Adrenal gland (tissue), 12 donors: Measurements from ENCODE around the gene FOSL2. TPM values are rescaled to one million over a fixed set of nuclear protein-coding genes. Genes with fewer than 3 reads are reported as not detected.

Experiments used
- DNase-seq, 7 donors: peaks; one replicate each; pipeline ENCODE4 v3.0.0-alpha.2; 2019 to 2020
- H3K27ac ChIP-seq, 5 donors: fragments of 200-600 bp; sonication (generic) in 4 of 5; 1 replicate in 3 of 5; 2 replicates in 2 of 5; pipeline versions ENCODE4 v1.5.1 to v1.8.0; 2016 to 2020; ENCODE audit warnings: mild to moderate bottlenecking in 1 of 5
- H3K27me3 ChIP-seq: fragments of 200-600 bp; 2 replicates; pipeline ENCODE4 v1.8.0; 2021
- H3K36me3 ChIP-seq, 2 donors: fragments of 200-600 bp; replicated peaks in 1 of 2; 1 replicate in 1 of 2; 2 replicates in 1 of 2; pipeline versions ENCODE4 v1.5.1 to v1.8.0; 2018 to 2022
- H3K4me1 ChIP-seq, 2 donors: fragments of 200-600 bp; replicated peaks in 1 of 2; 1 replicate in 1 of 2; 2 replicates in 1 of 2; pipeline versions ENCODE4 v1.5.1 to v1.8.0; 2018 to 2021
- H3K4me3 ChIP-seq, 4 donors: fragments of 200-600 bp; sonication (generic) in 3 of 4; one replicate each; pipeline ENCODE4 v1.5.1; 2016 to 2018
- H3K9me3 ChIP-seq, 3 donors: fragments of 200-600 bp; sonication (generic) in 1 of 3; replicated peaks in 1 of 3; 1 replicate in 2 of 3; 2 replicates in 1 of 3; pipeline versions ENCODE4 v1.5.1 to v1.8.0; 2016 to 2021
- CTCF ChIP-seq, 6 experiments: fragments of 450-650 bp in 4 of 6; fragments of 200-600 bp in 2 of 6; sonication (generic) in 1 of 6; IDR thresholded peaks; 1 replicate in 5 of 6; 2 replicates in 1 of 6; pipeline versions ENCODE4 v1.5.1 to v1.8.0; 2016 to 2021; ENCODE audit warnings: antibody characterized with exemption in 6 of 6, mild to moderate bottlenecking in 2 of 6, moderate library complexity in 1 of 6
- POLR2A ChIP-seq, 2 donors: fragments of 450-650 bp; IDR thresholded peaks; one replicate each; pipeline ENCODE4 v1.6.1; 2017; ENCODE audit warnings: antibody characterized with exemption in 2 of 2, mild to moderate bottlenecking in 2 of 2, moderate library complexity in 1 of 2
- WGBS, 4 donors: extraction: QIAGEN DNeasy Blood & Tissue Kit in 2 of 4; methylation state at CpG; one replicate each; pipeline versions ENCODE4 v1.1.5 to v1.1.7; 2013 to 2017; 5-methylcytosine and 5-hydroxymethylcytosine counted together
- intact Hi-C, 2 donors: fragments of 100-400 bp; cut with DNase I; formaldehyde crosslinking; loops; one replicate each; pipeline versions ENCODE4 v1.14.1 to v1.15.0; 2022 to 2023
- polyA plus RNA-seq, 3 donors: library from polyadenylated mRNA; stranded (reverse); fragments of 200-250 nt in 2 of 3; fragments of 350-450 nt in 1 of 3; fragmentation: Illumina TruSeq in 1 of 3; extraction: RNeasy Lipid Tissue Mini Kit (QIAGEN cat#74804) in 1 of 3; gene quantifications; one replicate each; pipeline ENCODE4 v1.2.3, GENCODE V29; 2013 to 2014
- total RNA-seq, 9 donors: library from RNA; depleted of rRNA in 4 of 9; stranded (reverse); fragments of >200 nt in 4 of 9; fragments of 120-200 nt in 1 of 9; fragmentation: NEBNext Ultra II Directional in 1 of 9; extraction: Animal tissue kit (Norgen Biotek cat#: 25700) in 1 of 9; gene quantifications; one replicate each; pipeline versions ENCODE4 v1.1.0 to v1.2.4, GENCODE V29; 2013 to 2023
- donor health status: healthy with polysubstance abuse.
- donor health status: Bipolar disorder and iron deficiency.
- donor health status: DM: yes; HTN: yes; CAD: no.
- donor health status: DM: no; HTN: no; CAD: no.
- donor health status: DM: no; HTN: no; CAD: no.
- donor health status: DM: yes; HTN: yes; CAD: no.

FOSL2 gene
- total and polyA plus RNA-seq, 12 donors, result 66.9 to 760 (median 413) TPM

GRCh38 chr2:28389399-28390240 is 3.0 kb upstream of the FOSL2 start:
- no peak for DNase-seq
- no peaks in the 10 kb centered on the region for H3K36me3 ChIP-seq
- 25 to 81% (median 50%) methylated on average over 5 to 17 of the region's 17 CpGs for WGBS, 4 donors
- H3K9me3 ChIP-seq, result no peaks in the 10 kb centered on the region
- TF ChIP-seq POLR2A (IDR thresholded peaks at IDR 0.05) (no peak), CTCF (IDR thresholded peaks at IDR 0.05) (no peak)
- peak overlapping the region; percentile 94 to 100 (median 98) for H3K27ac ChIP-seq
- H3K4me1 ChIP-seq, result peaks cover under 1 to 14% of the 10 kb centered on the region in 2 donors
- peak overlapping the region in 2 of 4 donors; percentile 42 to 90 for H3K4me3 ChIP-seq
- intact Hi-C loops, result loop anchor here (5.0 to 10.0 kb wide), 3 partner anchors 432 to 685 kb away; partner anchors contain the start of gene MRPL33 (in 1 of the 2)
- H3K27me3 ChIP-seq, result no peaks in the 10 kb centered on the region

- Histone ChIP-seq H3K4me1 (peaks cover 4 to 14% of the 10 kb centered on the region in 2 donors), H3K27ac (peak overlapping the region; percentile 94 to 100 (median 98)), H3K36me3 (no peaks in the 10 kb centered on the region), H3K9me3 (no peaks in the 10 kb centered on the region), H3K27me3 (no peaks in the 10 kb centered on the region), H3K4me3 (peak overlapping the region in 2 of 4 donors; percentile 42 to 90)
- peak in 3 of 6 experiments; percentile 20 to 50 (median 31) for TF ChIP-seq CTCF (IDR thresholded peaks at IDR 0.05)
- TF ChIP-seq POLR2A (IDR thresholded peaks at IDR 0.05), result peak; percentile 74 to 75
- DNase-seq, result peak; percentile 88 to 97 (median 96)
- intact Hi-C loops, result loop anchor here (5.0 to 10.0 kb wide), 3 partner anchors 433 to 685 kb away; partner anchors contain the start of gene MRPL33 (in 1 of the 2)
- 0 to 1% (median 0%) methylated on average over 14 to 45 of the region's 45 CpGs for WGBS, 4 donors
These were observed 2.4 kb upstream of the FOSL2 start for GRCh38 chr2:28390241-28390745.

GRCh38 chr2:28390746-28391563 is 1.7 kb upstream of the FOSL2 start:
- peaks cover 4 to 14% of the 10 kb centered on the region in 2 donors for H3K4me1 ChIP-seq
- WGBS, 4 donors, result 0 to 1% (median 0%) methylated on average over 37 to 49 of the region's 49 CpGs
- no peaks in the 10 kb centered on the region for H3K36me3 ChIP-seq
- H3K27me3 ChIP-seq, result no peaks in the 10 kb centered on the region
- intact Hi-C loops, result loop anchor here (5.0 to 10.0 kb wide), 3 partner anchors 434 to 686 kb away; partner anchors contain the start of gene MRPL33 (in 1 of the 2)
- H3K27ac ChIP-seq, result peak overlapping the region; percentile 94 to 100 (median 98)
- peak; percentile 88 to 94 (median 92) for DNase-seq
- TF ChIP-seq POLR2A (IDR thresholded peaks at IDR 0.05), result peak in 1 of 2 donors; percentile 41
- peak in 1 of 6 experiments; percentile 44 for TF ChIP-seq CTCF (IDR thresholded peaks at IDR 0.05)
- H3K9me3 ChIP-seq, result no peaks in the 10 kb centered on the region
- H3K4me3 ChIP-seq, result peak overlapping the region in 3 of 4 donors; percentile 42 to 90 (median 69)
